ENCODE data around the gene NOM1.

NOM1 gene

GRCh38 chr7:157017603-157018327, 68.3 kb downstream of the NOM1 start:
- no peak for DNase-seq (ENCODE audit: low read depth in 2 of 2)

GRCh38 chr7:157018328-157018996, 69.0 kb downstream of the NOM1 start:
- DNase-seq (ENCODE audit: low read depth in 2 of 2) = no peak

- no peak for DNase-seq (ENCODE audit: low read depth in 2 of 2)
Measured at GRCh38 chr7:157018997-157019608, 69.6 kb downstream of the NOM1 start.

- no peak for DNase-seq (ENCODE audit: low read depth in 2 of 2)
Measured at GRCh38 chr7:157019718-157020451, 70.4 kb downstream of the NOM1 start.

- no peak for DNase-seq (ENCODE audit: low read depth in 2 of 2)
Measured at GRCh38 chr7:157020514-157021070, 71.1 kb downstream of the NOM1 start.

GRCh38 chr7:157021071-157021870, 71.8 kb downstream of the NOM1 start:
- DNase-seq (ENCODE audit: low read depth in 2 of 2) = no peak

- no peak for DNase-seq (ENCODE audit: low read depth in 2 of 2)
Measured at GRCh38 chr7:157021871-157022680, 72.6 kb downstream of the NOM1 start.
